Stomach (tissue), 9 donors: ENCODE data around the gene FOXO3. TPM values are rescaled to one million over a fixed set of nuclear protein-coding genes. Genes with fewer than 3 reads are reported as not detected.

Experiments used
- DNase-seq, 2 donors: peaks; one replicate each; pipeline versions ENCODE4 v3.0.0 to v3.0.0-alpha.2; 2013 to 2019
- H3K27ac ChIP-seq, 5 donors: fragments of 200-600 bp in 4 of 5; sonication (generic) in 4 of 5; one replicate each; pipeline ENCODE4 v1.5.1; 2013 to 2019; ENCODE audit warnings: mild to moderate bottlenecking in 1 of 5, moderate library complexity in 1 of 5
- H3K27me3 ChIP-seq, 3 donors: fragments of 200-600 bp; sonication (generic); one replicate each; pipeline ENCODE4 v1.5.1; 2017 to 2019; ENCODE audit warnings: mixed run types in 1 of 3
- H3K36me3 ChIP-seq, 4 donors: fragments of 200-600 bp; sonication (generic); 1 replicate in 3 of 4; 2 replicates in 1 of 4; pipeline ENCODE4 v1.5.1; 2016 to 2019
- H3K4me1 ChIP-seq, 4 donors: fragments of 200-600 bp; sonication (generic); one replicate each; pipeline ENCODE4 v1.5.1; 2016 to 2019
- H3K4me3 ChIP-seq, 4 donors: fragments of 200-600 bp; sonication (generic) in 3 of 4; one replicate each; pipeline ENCODE4 v1.5.1; 2016 to 2019; ENCODE audit warnings: mild to moderate bottlenecking in 1 of 4
- H3K9me3 ChIP-seq, 4 donors: fragments of 200-600 bp; sonication (generic); one replicate each; pipeline ENCODE4 v1.5.1; 2016 to 2019
- CTCF ChIP-seq, 7 experiments: fragments of 450-650 bp in 4 of 7; fragments of 200-600 bp in 3 of 7; sonication (generic) in 3 of 7; IDR thresholded peaks; one replicate each; pipeline ENCODE4 v1.5.1; 2016 to 2019; ENCODE audit warnings: antibody characterized with exemption in 7 of 7, control low read depth in 2 of 7, mild to moderate bottlenecking in 1 of 7
- EP300 ChIP-seq: sonication (generic); formaldehyde crosslinking; IDR thresholded peaks from one replicate; pipeline ENCODE4 v1.6.1; 2017; ENCODE audit warnings: antibody characterized with exemption
- POLR2A ChIP-seq, 4 donors: fragments of 450-650 bp; IDR thresholded peaks; one replicate each; pipeline ENCODE4 v1.6.1; 2016; ENCODE audit warnings: antibody characterized with exemption in 4 of 4, control low read depth in 2 of 4, mild to moderate bottlenecking in 1 of 4, moderate library complexity in 1 of 4
- POLR2AphosphoS5 ChIP-seq, 3 donors: sonication (generic); formaldehyde crosslinking; IDR thresholded peaks; one replicate each; pipeline ENCODE4 v1.6.1; 2016; ENCODE audit warnings: antibody characterized with exemption in 3 of 3
- WGBS, 5 donors: extraction: QIAGEN DNeasy Blood & Tissue Kit in 3 of 5; methylation state at CpG; one replicate each; pipeline versions ENCODE4 v1.1.5 to v1.1.7; 2013 to 2018; 5-methylcytosine and 5-hydroxymethylcytosine counted together
- intact Hi-C: fragments of 100-400 bp; cut with DNase I; formaldehyde crosslinking; loops from one replicate; pipeline ENCODE4 v1.15.1; 2023; ENCODE audit warnings: low total_unique reads
- polyA plus RNA-seq, 3 donors: library from polyadenylated mRNA; stranded (reverse); fragments of 200-250 nt; gene quantifications; one replicate each; pipeline ENCODE4 v1.2.3, GENCODE V29; 2013
- total RNA-seq, 5 donors: library from RNA; depleted of rRNA; stranded (reverse); fragments of >200 nt; gene quantifications; one replicate each; pipeline versions ENCODE4 v1.1.0 to v1.2.3, GENCODE V29; 2014 to 2016
- donor health status: healthy with polysubstance abuse.
- donor health status: Bipolar disorder and iron deficiency.
- donor health status: healthy.

The FOXO3 gene
- total and polyA plus RNA-seq, 8 donors, result 13.0 to 89.8 (median 42.1) TPM

- H3K36me3 ChIP-seq, result no peaks in the 10 kb centered on the region
- H3K27me3 ChIP-seq, result no peaks in the 10 kb centered on the region
- DNase-seq, result no peak
- no peak overlapping the region for H3K27ac ChIP-seq
- TF ChIP-seq CTCF (IDR thresholded peaks at IDR 0.05) (no peak), POLR2A (IDR thresholded peaks at IDR 0.05) (no peak)
- intact Hi-C loops, result no loop called here
- peaks cover 57 to 99% (median 83%) of the 10 kb centered on the region in 4 donors for H3K4me1 ChIP-seq
- no peak overlapping the region for H3K4me3 ChIP-seq
- no peaks in the 10 kb centered on the region for H3K9me3 ChIP-seq
Measured at GRCh38 chr6:108625581-108625980, 64.9 kb downstream of the FOXO3 start.

- intact Hi-C loops, result no loop called here
- 89 to 100% (median 95%) methylated on average over 2 of the region's 2 CpGs for WGBS, 5 donors
- H3K36me3 ChIP-seq, result no peaks in the 10 kb centered on the region
- H3K9me3 ChIP-seq, result no peaks in the 10 kb centered on the region
- H3K4me1 ChIP-seq, result peaks cover 55 to 99% (median 78%) of the 10 kb centered on the region in 4 donors
- TF ChIP-seq CTCF (IDR thresholded peaks at IDR 0.05), result no peak
- TF ChIP-seq POLR2AphosphoS5 (IDR thresholded peaks at IDR 0.05), result no peak
- TF ChIP-seq POLR2A (IDR thresholded peaks at IDR 0.05), result no peak
- no peak for TF ChIP-seq EP300
- no peak overlapping the region for H3K27ac ChIP-seq
- no peaks in the 10 kb centered on the region for H3K27me3 ChIP-seq
- H3K4me3 ChIP-seq, result no peak overlapping the region
- no peak for DNase-seq
Measured at GRCh38 chr6:108626777-108627176, 66.1 kb downstream of the FOXO3 start.

GRCh38 chr6:108627692-108628550 is 67.2 kb downstream of the FOXO3 start:
- peaks cover 60 to 99% (median 80%) of the 10 kb centered on the region in 4 donors for H3K4me1 ChIP-seq
- WGBS, 5 donors, result 34 to 59% (median 53%) methylated on average over 4 of the region's 4 CpGs
- H3K9me3 ChIP-seq, result no peaks in the 10 kb centered on the region
- H3K4me3 ChIP-seq, result no peak overlapping the region
- H3K36me3 ChIP-seq, result no peaks in the 10 kb centered on the region
- no peak overlapping the region for H3K27ac ChIP-seq
- DNase-seq, result no peak
- no peak for TF ChIP-seq POLR2A (IDR thresholded peaks at IDR 0.05)
- no peaks in the 10 kb centered on the region for H3K27me3 ChIP-seq
- intact Hi-C loops, result no loop called here

GRCh38 chr6:108630050-108630714 is 69.5 kb downstream of the FOXO3 start:
- no peaks in the 10 kb centered on the region for H3K27me3 ChIP-seq
- DNase-seq, result no peak
- WGBS, 5 donors, result 80 to 86% (median 85%) methylated on average over 4 of the region's 4 CpGs
- H3K4me3 ChIP-seq, result no peak overlapping the region
- no peaks in the 10 kb centered on the region for H3K36me3 ChIP-seq
- intact Hi-C loops, result no loop called here
- no peak for TF ChIP-seq EP300
- TF ChIP-seq POLR2A (IDR thresholded peaks at IDR 0.05), result no peak
- no peak for TF ChIP-seq POLR2AphosphoS5 (IDR thresholded peaks at IDR 0.05)
- no peak for TF ChIP-seq CTCF (IDR thresholded peaks at IDR 0.05)
- no peaks in the 10 kb centered on the region for H3K9me3 ChIP-seq
- peaks cover 55 to 99% (median 79%) of the 10 kb centered on the region in 4 donors for H3K4me1 ChIP-seq
- H3K27ac ChIP-seq, result peak overlapping the region in 2 of 5 donors; percentile 5 to 34
